SU-DHL-6 (cell line): ENCODE results near the gene ALDOB.

Source experiments
- CTCF ChIP-seq: fragments of 200-600 bp; sonication (generic); IDR thresholded peaks from one replicate; pipeline ENCODE4 v1.5.1; 2017; ENCODE audit warnings: antibody characterized with exemption, mild to moderate bottlenecking, low read length, moderate library complexity; ENCODE audit not compliant: insufficient read depth, poor library complexity, severe bottlenecking
- EZH2phosphoT487 ChIP-seq: fragments of 200-600 bp; sonication (generic), shearing (Covaris generic); conservative IDR thresholded peaks from 2 replicates; pipeline ENCODE4 v1.6.1; 2018; ENCODE audit warnings: mild to moderate bottlenecking, antibody characterized with exemption, low read length, moderate library complexity, mixed read lengths

- TF ChIP-seq CTCF = no peak
- no peak for TF ChIP-seq EZH2phosphoT487
Observed at GRCh38 chr9:101428909-101429308, 6.7 kb downstream of the ALDOB start.
